HepG2 (cell line): ENCODE measurements around the gene UCN3. TPM values are rescaled to one million over a fixed set of nuclear protein-coding genes. Genes with fewer than 3 reads are reported as not detected.
"Not testable (repeated sequence)": the region's sequence is repeated elsewhere in the genome, so short reads cannot be mapped to it uniquely, and the experiment has no call there.

ENCODE experiments used
- ATAC-seq: fragments of 200-7000 bp; cut with Tn5 transposase; 3 replicates; pipeline ENCODE4 v1.9.1; 2020; ENCODE audit warnings: mild to moderate bottlenecking, moderate library complexity
- BruUV-seq: library from RNA; stranded (reverse); fragments of 400-500 nt; replicated peaks from 2 replicates; lab custom pipeline; 2021; lab: Mats Ljungman, UMichigan
- CTCF ChIA-PET: fragments of 300-600 bp; formaldehyde crosslinking; extraction: SDS; loops from one replicate; lab custom pipeline; 2021; ENCODE audit warnings: low total read pairs, inconsistent platforms, low intra/inter-chr PET ratio; lab: Yijun Ruan, JAX
- POLR2A ChIA-PET: fragments of 350-600 bp; sonication (Branson Sonifier 250); formaldehyde crosslinking; loops from one replicate; lab custom pipeline; 2020; ENCODE audit warnings: antibody characterized with exemption, inconsistent platforms; lab: Yijun Ruan, JAX
- DNase-seq: peaks from one replicate; pipeline ENCODE4 v3.0.0-alpha.2; 2015; ENCODE audit warnings: low spot score
- FAIRE-seq: peaks from 3 replicates; lab custom pipeline; 2011; peaks lifted over from hg19 to GRCh38; lab: Jason Lieb, UNC
- H2AFZ ChIP-seq: one replicate; pipeline ENCODE4 v1.6.1; 2011; ENCODE audit warnings: low read length, inconsistent platforms
- H3K27ac ChIP-seq: fragments of 300-600 bp; 3 replicates; pipeline ENCODE4 v1.8.0; 2011; ENCODE audit warnings: mixed run types, mild to moderate bottlenecking, mixed read lengths, low read length, inconsistent platforms; ENCODE audit not compliant: insufficient read depth; ENCODE audit errors: extremely low read length
- H3K27me3 ChIP-seq, 2 experiments: fragments of 200-600 bp in 1 of 2; 2 replicates in 1 of 2; 3 replicates in 1 of 2; pipeline versions ENCODE4 v1.6.0 to v1.8.0; 2011; ENCODE audit warnings: low read length in 2 of 2, mild to moderate bottlenecking in 2 of 2, moderate library complexity in 2 of 2, inconsistent platforms in 1 of 2; ENCODE audit not compliant: insufficient read depth in 2 of 2, control insufficient read depth in 1 of 2
- H3K36me3 ChIP-seq, 2 experiments: fragments of 200-600 bp in 1 of 2; replicated peaks in 1 of 2; 2 replicates in 1 of 2; 3 replicates in 1 of 2; pipeline versions ENCODE4 v1.5.1 to v1.8.0; 2011; ENCODE audit warnings: low read length in 2 of 2, inconsistent platforms in 1 of 2; ENCODE audit not compliant: insufficient read depth in 2 of 2, control insufficient read depth in 1 of 2
- H3K4me1 ChIP-seq: 2 replicates; pipeline ENCODE4 v1.5.1; 2012; ENCODE audit warnings: low read length, inconsistent platforms; ENCODE audit not compliant: insufficient read depth
- H3K4me2 ChIP-seq: 2 replicates; pipeline ENCODE4 v1.6.0; 2011; ENCODE audit warnings: low read depth, low read length, inconsistent platforms
- H3K4me3 ChIP-seq, 3 experiments: fragments of 200-600 bp in 1 of 3; sonication (generic), shearing (Covaris generic) in 1 of 3; replicated peaks in 1 of 3; 2 replicates each; pipeline ENCODE4 v1.5.1; 2011 to 2016; ENCODE audit warnings: low read length in 3 of 3, inconsistent platforms in 2 of 3, low read depth in 2 of 3, mild to moderate bottlenecking in 2 of 3, control low read depth in 1 of 3, mixed read lengths in 1 of 3; ENCODE audit not compliant: insufficient read depth in 1 of 3
- H3K79me2 ChIP-seq: one replicate; pipeline ENCODE4 v1.6.1; 2011; ENCODE audit warnings: low read length, inconsistent platforms; ENCODE audit not compliant: insufficient read depth
- H3K9ac ChIP-seq: 2 replicates; pipeline ENCODE4 v1.6.0; 2011; ENCODE audit warnings: mild to moderate bottlenecking, low read depth, low read length, inconsistent platforms; ENCODE audit not compliant: insufficient read depth
- H3K9me3 ChIP-seq: 2 replicates; pipeline ENCODE4 v1.5.1; 2012; ENCODE audit warnings: mild to moderate bottlenecking, low read length
- H4K20me1 ChIP-seq: 2 replicates; pipeline ENCODE4 v1.6.0; 2011; ENCODE audit warnings: inconsistent platforms, mild to moderate bottlenecking, low read length, moderate library complexity; ENCODE audit not compliant: insufficient read depth
- ZNF724P ChIP-seq: sonication (generic); formaldehyde crosslinking; IDR thresholded peaks from 2 replicates; pipeline ENCODE4 v1.8.0; 2022; ENCODE audit warnings: missing genetic modification reagents, borderline replicate concordance
- ZNF782 ChIP-seq: sonication (generic); formaldehyde crosslinking; IDR thresholded peaks from 2 replicates; pipeline ENCODE4 v1.4.0; 2020; ENCODE audit warnings: missing genetic modification reagents, mild to moderate bottlenecking, borderline replicate concordance
- WGBS: methylation state at CpG from one replicate; pipeline ENCODE4 v1.1.6; 2017; ENCODE audit warnings: low lambda C conversion rate; 5-methylcytosine and 5-hydroxymethylcytosine counted together
- in situ Hi-C: cut with HindIII; loops from 2 replicates; pipeline ENCODE4 v1.10.0; 2017; ENCODE audit warnings: low pct_unique_long_range_greater_than_20kb; ENCODE audit not compliant: extremely low pct_ligation_motif_present
- intact Hi-C: fragments of 100-400 bp; cut with micrococcal nuclease; formaldehyde crosslinking; loops from one replicate; pipeline ENCODE4 v1.10.0; 2022; ENCODE audit not compliant: unreplicated experiment
- polyA plus RNA-seq, 8 experiments: library from polyadenylated mRNA; depleted of rRNA in 3 of 8; stranded (reverse) in 7 of 8; unstranded in 1 of 8; fragments of >200 nt; fragmentation: Illumina TruSeq in 4 of 8; extraction: Trizol in 4 of 8; gene quantifications; 2 replicates each; pipeline versions ENCODE4 v1.2.1 to v1.2.3, GENCODE V29; 2011 to 2016; ENCODE audit warnings: low read depth in 4 of 8, missing spikeins in 1 of 8, mixed read lengths in 1 of 8; ENCODE audit not compliant: insufficient read depth in 1 of 8
- total RNA-seq, 5 experiments: library from RNA; depleted of rRNA; stranded (reverse); fragments of >200 nt; fragmentation: Illumina TruSeq; extraction: Trizol; gene quantifications; 2 replicates each; pipeline ENCODE4 v1.2.3, GENCODE V29; 2016; ENCODE audit warnings: low read depth in 1 of 5

Gene UCN3
- total and polyA plus RNA-seq, 2 of the 13 experiments (the other 11 are each of a cell fraction or from before 2014, with no cell fraction given): not detected

DNA sequence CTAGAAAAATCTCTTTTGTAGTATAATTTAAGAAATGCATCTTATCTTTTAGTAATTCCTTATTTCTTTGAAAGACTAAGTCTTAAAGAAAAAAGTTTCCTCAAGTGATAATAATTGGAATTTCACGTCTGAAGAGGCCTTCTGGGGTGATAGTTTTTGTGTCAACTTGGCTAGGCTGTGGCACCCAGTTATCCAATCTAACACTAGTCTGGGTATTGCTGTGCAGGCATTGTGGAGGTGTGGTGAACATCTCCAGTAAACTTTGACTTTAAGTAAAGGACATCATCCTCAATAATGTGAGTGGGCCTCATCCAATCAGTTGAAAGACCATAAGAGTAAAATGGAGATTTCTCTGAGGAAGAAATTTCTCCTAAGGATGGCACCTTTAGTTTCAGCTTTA is 42.2 kb downstream of the UCN3 start:
- POLR2A ChIA-PET: no interaction called here
- intact Hi-C loops: no loop called here

GRCh38 chr10:5410787-5411186 is 46.0 kb downstream of the UCN3 start:
- not testable (repeated sequence) for BruUV-seq

More for the DNA sequence above, 42.2 kb downstream of the UCN3 start:
- Histone ChIP-seq H3K4me3 (no peak overlapping the region), H3K27ac (no peak overlapping the region), H3K9ac (no peak overlapping the region), H3K27me3 (peaks cover 0 to 16% of the 10 kb centered on the region in 2 experiments; a peak in 2 of 5 replicates), H3K79me2 (no peaks in the 10 kb centered on the region), H4K20me1 (no peaks in the 10 kb centered on the region), H3K36me3 (no peaks in the 10 kb centered on the region), H2AFZ (no peak overlapping the region), H3K9me3 (peaks cover 8% of the 10 kb centered on the region), H3K4me2 (no peak overlapping the region), H3K4me1 (peaks cover 13% of the 10 kb centered on the region; the same call in 1 of the 2 replicates)
- CTCF ChIA-PET: no interaction called here
- no peak for ATAC-seq
- no TSS peak for BruUV-seq
- in situ Hi-C loops: no loop called here
- no peak for DNase-seq
- WGBS: 3% methylated on average over 1 of the region's 1 CpG
- no peak for FAIRE-seq
- TF ChIP-seq ZNF724P (peak; percentile 51; the same call in 1 of the 2 replicates), ZNF782 (CRISPR knock-in tag) (no peak)

More at GRCh38 chr10:5410787-5411186, 46.0 kb downstream of the UCN3 start:
- H3K9me3 ChIP-seq, CTCF ChIA-PET, H3K9ac ChIP-seq, H3K4me3 ChIP-seq, DNase-seq, ATAC-seq, H4K20me1 ChIP-seq, POLR2A ChIA-PET, H3K36me3 ChIP-seq, in situ Hi-C loops, H2AFZ ChIP-seq, H3K4me2 ChIP-seq, H3K27ac ChIP-seq, FAIRE-seq, intact Hi-C loops: not testable (repeated sequence)
- peaks cover 0 to 10% of the 10 kb centered on the region in 2 experiments; a peak in 1 of 5 replicates for H3K27me3 ChIP-seq
- H3K4me1 ChIP-seq: peaks cover 30% of the 10 kb centered on the region
- H3K79me2 ChIP-seq: peaks cover 28% of the 10 kb centered on the region
